Astrocyte of the cerebellum (primary cell): ENCODE measurements around the gene MAK.
"Not testable (repeated sequence)": the region's sequence is repeated elsewhere in the genome, so short reads cannot be mapped to it uniquely, and the experiment has no call there.

Source experiments
- DNase-seq: peaks from one replicate; pipeline ENCODE4 v3.0.0-alpha.2; 2011; ENCODE audit warnings: low read depth
- H3K4me3 ChIP-seq: 2 replicates; pipeline ENCODE4 v1.5.1; 2011; ENCODE audit warnings: mild to moderate bottlenecking, low read depth, low read length, moderate library complexity
- CTCF ChIP-seq: IDR thresholded peaks from 2 replicates; pipeline ENCODE4 v1.5.1; 2012; ENCODE audit warnings: low read length, low read depth, moderate library complexity, mild to moderate bottlenecking; ENCODE audit errors: missing control alignments
- in situ Hi-C: cut with HindIII; loops from 2 replicates; pipeline ENCODE4 v1.10.0; 2017; ENCODE audit warnings: low sequenced_read_pairs

Gene MAK

DNA sequence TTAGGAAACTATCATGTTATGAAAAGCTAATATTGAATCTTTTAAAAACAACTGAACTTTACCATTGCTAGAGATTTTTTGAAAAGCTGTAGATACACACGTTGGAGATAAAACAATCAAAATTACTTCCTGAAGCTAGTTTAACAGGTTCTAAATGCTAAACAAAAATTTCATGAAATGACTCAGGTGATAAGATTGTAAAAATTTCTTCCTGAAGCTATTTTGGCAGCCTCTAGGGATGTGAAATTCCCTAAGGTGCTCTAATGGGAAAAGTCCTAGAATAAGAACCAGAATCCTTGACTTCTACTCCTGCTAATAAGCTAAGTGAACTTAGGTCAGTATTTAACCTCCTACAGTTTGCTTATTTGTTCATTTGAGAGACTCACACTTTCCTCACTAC, 35.0 kb upstream of the MAK start:
- in situ Hi-C loops = no loop called here
- no peak overlapping the region for H3K4me3 ChIP-seq
- no peak for TF ChIP-seq CTCF
- no peak for DNase-seq

DNA sequence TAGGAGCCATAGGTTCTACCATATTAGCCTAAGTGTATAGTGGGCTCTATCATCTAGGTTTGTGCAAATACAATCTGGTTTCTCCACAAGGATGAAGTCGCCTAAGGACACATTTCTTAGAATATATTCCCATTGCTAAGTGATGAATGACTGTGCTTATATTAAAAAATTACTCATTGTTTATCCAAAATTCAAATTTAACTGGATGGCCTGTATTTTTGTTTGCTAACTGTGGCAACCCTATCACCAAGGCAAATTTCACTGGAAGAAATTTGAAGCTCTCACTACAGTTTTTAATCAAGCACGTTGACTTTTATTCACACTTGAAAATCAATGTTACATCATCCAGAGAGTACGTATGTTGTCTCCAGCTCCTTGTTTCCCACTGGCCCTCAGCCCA, 29.6 kb upstream of the MAK start:
- in situ Hi-C loops = no loop called here
- TF ChIP-seq CTCF = no peak

DNA sequence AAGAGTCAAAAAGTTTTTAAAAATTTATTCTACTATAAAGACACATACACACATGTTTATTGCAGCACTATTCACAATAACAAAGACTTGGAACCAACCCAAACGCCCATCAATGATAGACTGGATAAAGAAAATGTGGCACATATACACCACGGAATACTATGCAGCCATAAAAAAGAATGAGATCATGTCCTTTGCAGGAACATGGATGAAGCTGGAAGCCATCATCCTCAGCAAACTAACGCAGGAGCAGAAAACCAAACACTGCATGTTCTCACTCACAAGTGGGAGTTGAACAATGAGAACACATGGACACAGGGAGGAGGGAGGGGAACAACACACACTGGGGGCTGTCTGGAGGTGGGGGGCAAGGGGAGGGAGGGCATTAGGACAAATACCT, 28.4 kb upstream of the MAK start:
- DNase-seq, H3K4me3 ChIP-seq, in situ Hi-C loops: not testable (repeated sequence)

More for the DNA sequence above, 29.6 kb upstream of the MAK start:
- H3K4me3 ChIP-seq = no peak overlapping the region
- no peak for DNase-seq

GRCh38 chr6:10863031-10863430, 24.7 kb upstream of the MAK start:
- in situ Hi-C loops, H3K4me3 ChIP-seq, DNase-seq: not testable (repeated sequence)

DNA sequence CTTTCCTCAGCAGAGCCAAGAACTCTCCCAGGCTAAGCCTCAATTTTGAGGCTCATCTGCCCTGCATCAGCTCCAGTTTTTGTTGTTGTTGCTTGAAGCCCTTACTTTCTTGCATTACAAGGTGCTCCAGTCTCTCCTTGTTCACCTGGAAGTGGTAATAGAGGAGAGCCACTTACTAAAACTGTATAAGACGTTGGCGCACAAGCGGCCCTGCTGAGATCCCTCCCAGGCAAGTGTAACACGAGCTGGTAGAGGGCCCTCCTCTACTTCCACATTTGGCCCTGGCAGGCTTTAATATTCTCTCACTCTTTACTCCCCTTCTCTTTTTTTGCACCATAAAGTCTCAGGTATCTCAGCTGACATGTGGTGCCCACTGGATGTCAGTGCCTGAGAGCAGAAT, 24.0 kb upstream of the MAK start:
- in situ Hi-C loops = no loop called here
- DNase-seq = no peak
- H3K4me3 ChIP-seq = no peak overlapping the region
- TF ChIP-seq CTCF = no peak

- TF ChIP-seq CTCF = no peak
- in situ Hi-C loops = no loop called here
- no peak overlapping the region for H3K4me3 ChIP-seq
- no peak for DNase-seq
Observed at GRCh38 chr6:10861086-10861485, 22.7 kb upstream of the MAK start.

GRCh38 chr6:10857259-10857658, 18.9 kb upstream of the MAK start:
- no peak for TF ChIP-seq CTCF
- no peak for DNase-seq
- in situ Hi-C loops = no loop called here

GRCh38 chr6:10854922-10855632, 16.7 kb upstream of the MAK start:
- no peak for TF ChIP-seq CTCF
- no peak for DNase-seq
- no peak overlapping the region for H3K4me3 ChIP-seq
- in situ Hi-C loops = no loop called here

More at GRCh38 chr6:10857259-10857658, 18.9 kb upstream of the MAK start:
- no peak overlapping the region for H3K4me3 ChIP-seq

DNA sequence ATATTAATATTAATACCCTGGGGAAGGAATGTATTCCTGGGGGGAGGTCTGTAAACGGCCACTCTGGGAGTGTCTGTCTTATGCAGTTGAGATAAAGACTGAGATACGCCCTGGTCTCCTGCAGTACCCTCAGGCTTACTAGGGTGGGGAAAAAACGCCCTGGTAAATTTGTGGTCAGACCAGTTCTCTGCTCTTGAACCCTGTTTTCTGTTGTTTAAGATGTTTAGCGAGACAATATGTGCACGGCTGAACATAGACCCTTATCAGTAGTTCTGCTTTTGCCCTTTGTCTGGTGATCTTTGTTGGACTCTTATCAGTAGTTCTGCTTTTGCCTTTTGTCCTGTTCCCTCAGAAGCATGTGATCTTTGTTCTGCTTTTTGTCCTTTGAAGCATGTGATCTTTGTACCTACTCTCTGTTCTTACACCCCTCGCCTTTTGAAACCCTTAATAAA, 15.5 kb upstream of the MAK start:
- in situ Hi-C loops, DNase-seq, H3K4me3 ChIP-seq: not testable (repeated sequence)
